Epithelial cell of proximal tubule (primary cell): ENCODE data around the gene MTX1. TPM values are rescaled to one million over a fixed set of nuclear protein-coding genes. Genes with fewer than 3 reads are reported as not detected.

Experiments used
- DNase-seq: peaks from one replicate; pipeline ENCODE4 v3.0.0-alpha.2; 2011; ENCODE audit warnings: low read depth
- H3K4me3 ChIP-seq: 2 replicates; pipeline ENCODE4 v1.5.1; 2011; ENCODE audit warnings: low read depth, mild to moderate bottlenecking, low read length
- total RNA-seq: library from RNA; depleted of rRNA; stranded (reverse); fragments of >200 nt; gene quantifications from 2 replicates; pipeline ENCODE4 v1.2.3, GENCODE V29; 2015
- TF ChIP-seq, protein P1 (sequence below): conservative IDR thresholded peaks from 2 replicates; pipeline ENCODE4 v1.5.1; 2012; ENCODE audit warnings: low read depth, mild to moderate bottlenecking, low read length

MTX1 gene
- total RNA-seq, 1 donor from 2014 or later, result 75.2 TPM

DNA sequence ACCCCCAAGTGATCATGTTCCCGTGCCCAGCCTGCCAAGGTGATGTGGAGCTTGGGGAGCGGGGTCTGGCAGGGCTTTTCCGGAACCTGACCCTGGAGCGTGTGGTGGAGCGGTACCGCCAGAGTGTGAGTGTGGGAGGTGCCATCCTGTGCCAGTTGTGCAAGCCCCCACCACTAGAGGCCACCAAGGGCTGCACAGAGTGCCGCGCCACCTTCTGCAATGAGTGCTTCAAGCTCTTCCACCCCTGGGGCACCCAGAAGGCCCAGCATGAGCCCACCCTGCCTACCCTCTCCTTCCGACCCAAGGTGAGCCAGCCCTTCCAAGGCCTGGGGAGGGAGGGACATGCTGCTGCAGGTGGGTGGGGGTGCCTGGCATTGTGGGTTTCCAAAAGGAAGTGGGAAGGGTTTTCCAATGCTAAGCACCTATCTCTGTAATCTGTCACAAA, 32.5 kb upstream of the MTX1 start:
- no peak for DNase-seq
- TF ChIP-seq, protein P1, sequence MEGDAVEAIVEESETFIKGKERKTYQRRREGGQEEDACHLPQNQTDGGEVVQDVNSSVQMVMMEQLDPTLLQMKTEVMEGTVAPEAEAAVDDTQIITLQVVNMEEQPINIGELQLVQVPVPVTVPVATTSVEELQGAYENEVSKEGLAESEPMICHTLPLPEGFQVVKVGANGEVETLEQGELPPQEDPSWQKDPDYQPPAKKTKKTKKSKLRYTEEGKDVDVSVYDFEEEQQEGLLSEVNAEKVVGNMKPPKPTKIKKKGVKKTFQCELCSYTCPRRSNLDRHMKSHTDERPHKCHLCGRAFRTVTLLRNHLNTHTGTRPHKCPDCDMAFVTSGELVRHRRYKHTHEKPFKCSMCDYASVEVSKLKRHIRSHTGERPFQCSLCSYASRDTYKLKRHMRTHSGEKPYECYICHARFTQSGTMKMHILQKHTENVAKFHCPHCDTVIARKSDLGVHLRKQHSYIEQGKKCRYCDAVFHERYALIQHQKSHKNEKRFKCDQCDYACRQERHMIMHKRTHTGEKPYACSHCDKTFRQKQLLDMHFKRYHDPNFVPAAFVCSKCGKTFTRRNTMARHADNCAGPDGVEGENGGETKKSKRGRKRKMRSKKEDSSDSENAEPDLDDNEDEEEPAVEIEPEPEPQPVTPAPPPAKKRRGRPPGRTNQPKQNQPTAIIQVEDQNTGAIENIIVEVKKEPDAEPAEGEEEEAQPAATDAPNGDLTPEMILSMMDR, result peak; percentile 23
- no peak overlapping the region for H3K4me3 ChIP-seq

DNA sequence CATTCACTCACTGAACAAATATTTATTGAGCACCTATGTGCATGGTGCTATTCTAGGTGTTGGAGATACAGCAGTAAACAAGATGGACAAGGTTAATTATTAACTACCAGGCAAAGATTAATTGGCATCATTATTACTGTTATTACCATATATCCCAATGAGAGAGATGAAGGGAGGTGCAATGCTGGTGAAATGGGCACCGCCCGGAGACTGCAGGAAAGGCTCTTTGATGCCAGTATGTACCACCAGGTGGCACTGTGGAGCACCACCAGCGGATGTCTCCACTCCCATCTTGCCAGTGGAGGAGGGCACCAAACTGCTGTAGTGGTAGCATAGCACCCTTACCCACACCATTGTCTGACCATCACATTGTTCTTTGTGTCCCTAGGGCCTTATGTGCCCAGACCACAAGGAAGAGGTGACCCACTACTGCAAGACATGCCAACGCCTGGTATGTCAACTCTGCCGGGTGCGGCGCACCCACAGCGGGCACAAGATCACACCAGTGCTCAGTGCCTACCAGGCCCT, 31.9 kb upstream of the MTX1 start:
- no peak for DNase-seq
- H3K4me3 ChIP-seq, result no peak overlapping the region
- TF ChIP-seq, protein P1, result peak; percentile 92

DNA sequence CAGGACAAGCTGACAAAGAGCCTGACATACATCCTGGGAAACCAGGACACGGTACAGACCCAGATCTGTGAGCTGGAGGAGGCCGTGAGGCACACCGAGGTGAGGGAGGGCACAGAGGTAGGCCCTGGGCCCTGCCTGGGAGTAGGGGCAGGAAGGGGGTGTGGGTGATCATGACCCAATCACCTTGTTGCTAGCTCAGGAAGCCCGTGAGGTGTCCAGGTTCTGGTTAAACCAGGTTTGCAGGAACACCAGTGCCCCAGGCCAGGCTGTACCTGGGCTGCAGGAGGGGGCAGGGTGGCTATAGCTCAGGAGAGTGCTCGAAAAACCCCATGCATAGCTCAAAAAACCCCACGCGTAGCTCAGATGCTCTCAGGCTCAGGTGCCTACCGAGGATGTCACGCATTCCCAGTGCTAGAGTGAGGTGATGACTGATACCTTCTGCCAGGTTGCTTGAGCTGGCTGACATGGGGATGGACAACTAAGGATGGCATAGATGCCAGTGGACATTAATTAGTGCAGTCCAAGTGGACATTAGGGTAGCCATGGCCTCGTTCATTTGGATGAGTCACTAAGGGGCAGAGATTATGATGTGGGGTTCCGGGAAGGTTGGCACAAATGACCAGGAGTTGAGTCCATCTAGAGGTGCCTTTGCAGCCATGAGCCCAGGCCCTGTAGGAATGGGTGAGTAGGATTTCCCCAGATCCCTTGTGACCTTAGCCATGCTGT, 31.1 kb upstream of the MTX1 start:
- TF ChIP-seq, protein P1, result no peak
- H3K4me3 ChIP-seq, result no peak overlapping the region
- no peak for DNase-seq

DNA sequence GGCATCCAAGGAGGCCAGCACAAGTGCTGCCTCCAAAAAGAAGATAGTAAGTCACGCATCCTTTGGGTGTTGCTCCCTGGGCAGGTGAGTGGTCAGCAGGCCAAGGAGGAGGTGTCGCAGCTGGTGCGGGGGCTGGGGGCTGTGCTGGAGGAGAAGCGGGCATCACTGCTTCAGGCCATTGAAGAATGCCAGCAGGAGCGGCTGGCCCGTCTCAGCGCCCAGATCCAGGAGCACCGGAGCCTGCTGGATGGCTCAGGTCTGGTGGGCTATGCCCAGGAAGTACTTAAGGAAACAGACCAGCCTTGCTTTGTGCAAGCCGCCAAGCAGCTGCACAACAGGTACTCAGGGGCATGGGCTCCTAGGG, 30.6 kb upstream of the MTX1 start:
- no peak for DNase-seq
- H3K4me3 ChIP-seq, result no peak overlapping the region
- TF ChIP-seq, protein P1, result no peak

DNA sequence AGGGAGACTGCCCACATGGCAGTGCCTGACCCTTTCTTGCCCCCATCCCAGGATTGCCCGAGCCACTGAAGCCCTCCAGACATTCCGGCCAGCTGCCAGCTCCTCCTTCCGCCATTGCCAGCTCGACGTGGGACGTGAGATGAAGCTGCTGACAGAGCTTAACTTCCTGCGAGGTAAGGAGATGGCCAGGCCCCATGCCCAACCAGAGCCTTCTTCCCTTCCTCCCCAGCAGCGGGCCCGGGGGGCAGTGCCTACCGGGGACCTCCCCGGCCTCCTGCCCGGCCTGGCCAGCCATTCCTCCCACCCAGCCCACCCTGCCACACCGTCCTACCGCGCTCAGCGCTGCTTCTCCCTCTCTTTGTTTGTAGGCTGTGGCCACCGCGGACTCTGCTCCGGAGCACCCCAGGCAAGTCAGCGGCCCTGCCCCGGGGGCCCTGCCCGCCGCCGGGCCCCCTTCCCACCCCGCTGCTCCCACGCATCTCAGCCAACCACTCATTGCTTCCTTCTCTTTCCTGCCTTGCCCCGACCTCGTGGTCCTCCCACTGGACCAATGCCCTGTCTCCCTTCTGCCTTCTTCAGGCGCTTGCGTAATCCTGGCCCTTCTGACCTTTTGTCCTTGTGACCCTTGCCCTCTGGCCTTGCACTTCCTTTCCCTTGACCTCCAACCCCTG, 29.9 kb upstream of the MTX1 start:
- TF ChIP-seq, protein P1, result no peak
- DNase-seq, result no peak
- no peak overlapping the region for H3K4me3 ChIP-seq

DNA sequence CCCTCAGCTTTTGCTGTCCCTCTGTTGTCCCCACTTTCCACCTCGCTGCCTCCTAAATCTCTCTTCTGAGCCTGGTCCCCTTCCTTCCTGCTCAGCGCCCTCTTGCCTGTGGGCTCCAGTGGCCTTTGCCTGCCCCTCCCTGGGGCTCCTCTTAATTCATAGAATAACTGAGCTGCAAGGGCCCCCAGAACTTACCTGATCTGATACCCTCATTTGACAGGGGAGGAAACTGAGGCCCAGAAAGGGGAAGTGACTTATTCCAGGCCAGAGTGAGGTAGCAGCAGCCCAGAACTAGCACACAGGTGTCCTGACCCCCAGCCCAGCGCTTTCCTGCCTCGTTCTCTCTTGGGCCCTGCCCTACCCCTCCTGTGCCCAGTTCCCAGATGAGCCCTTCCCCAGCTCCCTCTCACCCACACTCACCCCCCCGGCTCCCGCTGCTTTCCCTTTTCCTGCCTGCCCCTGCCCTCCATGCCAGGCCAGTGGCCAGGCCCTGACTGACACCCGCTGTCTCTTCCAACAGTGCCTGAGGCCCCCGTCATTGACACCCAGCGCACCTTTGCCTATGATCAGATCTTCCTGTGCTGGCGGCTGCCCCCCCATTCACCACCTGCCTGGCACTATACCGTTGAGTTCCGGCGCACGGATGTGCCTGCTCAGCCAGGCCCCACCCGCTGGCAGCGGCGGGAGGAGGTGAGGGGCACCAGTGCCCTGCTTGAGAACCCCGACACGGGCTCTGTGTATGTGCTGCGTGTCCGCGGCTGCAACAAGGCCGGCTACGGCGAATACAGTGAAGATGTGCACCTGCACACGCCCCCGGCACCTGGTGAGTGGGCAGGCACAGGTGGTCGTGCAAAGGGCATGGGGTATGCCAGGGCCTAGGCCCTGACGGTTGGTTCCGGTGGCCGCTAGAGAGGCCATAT, 29.1 kb upstream of the MTX1 start:
- H3K4me3 ChIP-seq, result no peak overlapping the region
- TF ChIP-seq, protein P1, result no peak
- DNase-seq, result no peak
